Duodenal mucosa (tissue), 2 donors: ENCODE measurements around the gene LPP.

Source experiments
- H3K27ac ChIP-seq: one replicate; pipeline ENCODE4 v1.7.0; 2013; ENCODE audit warnings: low read depth, low read length
- H3K27me3 ChIP-seq, 2 donors: one replicate each; pipeline ENCODE4 v1.7.0; 2013; ENCODE audit warnings: low read length in 2 of 2, control low read depth in 1 of 2; ENCODE audit not compliant: insufficient read depth in 2 of 2, control insufficient read depth in 1 of 2
- H3K36me3 ChIP-seq, 2 donors: one replicate each; pipeline ENCODE4 v1.7.0; 2013; ENCODE audit warnings: low read length in 2 of 2, control low read depth in 1 of 2; ENCODE audit not compliant: insufficient read depth in 2 of 2, control insufficient read depth in 1 of 2
- H3K4me1 ChIP-seq, 2 donors: one replicate each; pipeline ENCODE4 v1.7.0; 2013; ENCODE audit warnings: low read length in 2 of 2, control low read depth in 1 of 2; ENCODE audit not compliant: insufficient read depth in 2 of 2, control insufficient read depth in 1 of 2
- H3K4me3 ChIP-seq, 2 donors: one replicate each; pipeline ENCODE4 v1.7.0; 2013; ENCODE audit warnings: low read length in 2 of 2, low read depth in 1 of 2
- H3K9ac ChIP-seq, 2 donors: one replicate each; pipeline ENCODE4 v1.7.0; 2013; ENCODE audit warnings: low read length in 2 of 2, low read depth in 1 of 2
- H3K9me3 ChIP-seq, 2 donors: one replicate each; pipeline ENCODE4 v1.7.0; 2013; ENCODE audit warnings: low read length in 2 of 2, control low read depth in 1 of 2; ENCODE audit not compliant: control insufficient read depth in 1 of 2

LPP gene

GRCh38 chr3:188358787-188359493 is 205.0 kb downstream of the LPP start:
- Histone ChIP-seq H3K27ac (no peak overlapping the region), H3K4me1 (peaks cover 4% of the 10 kb centered on the region in 2 donors), H3K27me3 (no peaks in the 10 kb centered on the region), H3K9ac (no peak overlapping the region), H3K9me3 (no peaks in the 10 kb centered on the region), H3K36me3 (no peaks in the 10 kb centered on the region), H3K4me3 (peak overlapping the region in 1 of 2 donors; percentile 22)

- no peak overlapping the region for H3K4me3 ChIP-seq
- H3K27ac ChIP-seq, result no peak overlapping the region
- H3K27me3 ChIP-seq, result no peaks in the 10 kb centered on the region
- no peaks in the 10 kb centered on the region for H3K36me3 ChIP-seq
- H3K4me1 ChIP-seq, result peaks cover 4% of the 10 kb centered on the region in 2 donors
- H3K9ac ChIP-seq, result no peak overlapping the region
- H3K9me3 ChIP-seq, result no peaks in the 10 kb centered on the region
Observed at GRCh38 chr3:188360364-188360881, 206.5 kb downstream of the LPP start.

- no peak overlapping the region for H3K27ac ChIP-seq
Observed at GRCh38 chr3:188361888-188362287, 207.9 kb downstream of the LPP start.

GRCh38 chr3:188362405-188362831 is 208.5 kb downstream of the LPP start:
- Histone ChIP-seq H3K9me3 (no peaks in the 10 kb centered on the region), H3K27ac (no peak overlapping the region)

More at GRCh38 chr3:188361888-188362287, 207.9 kb downstream of the LPP start:
- Histone ChIP-seq H3K4me1 (peaks cover 4% of the 10 kb centered on the region in 2 donors), H3K4me3 (no peak overlapping the region), H3K36me3 (no peaks in the 10 kb centered on the region), H3K9ac (no peak overlapping the region), H3K9me3 (no peaks in the 10 kb centered on the region), H3K27me3 (no peaks in the 10 kb centered on the region)

GRCh38 chr3:188365184-188365583 is 211.2 kb downstream of the LPP start:
- H3K4me3 ChIP-seq, result no peak overlapping the region
- no peaks in the 10 kb centered on the region for H3K36me3 ChIP-seq
- H3K27ac ChIP-seq, result no peak overlapping the region
- H3K9me3 ChIP-seq, result no peaks in the 10 kb centered on the region
- no peaks in the 10 kb centered on the region for H3K27me3 ChIP-seq
- no peak overlapping the region for H3K9ac ChIP-seq
- H3K4me1 ChIP-seq, result peaks cover 0 to 4% of the 10 kb centered on the region in 2 donors

More at GRCh38 chr3:188362405-188362831, 208.5 kb downstream of the LPP start:
- H3K36me3 ChIP-seq, result no peaks in the 10 kb centered on the region
- H3K27me3 ChIP-seq, result no peaks in the 10 kb centered on the region
- no peak overlapping the region for H3K4me3 ChIP-seq
- peaks cover 4% of the 10 kb centered on the region in 2 donors for H3K4me1 ChIP-seq
- H3K9ac ChIP-seq, result no peak overlapping the region

- H3K9ac ChIP-seq, result no peak overlapping the region
- no peaks in the 10 kb centered on the region for H3K36me3 ChIP-seq
- no peak overlapping the region for H3K27ac ChIP-seq
- H3K4me1 ChIP-seq, result peaks cover 0 to 4% of the 10 kb centered on the region in 2 donors
- H3K27me3 ChIP-seq, result no peaks in the 10 kb centered on the region
- H3K4me3 ChIP-seq, result no peak overlapping the region
- H3K9me3 ChIP-seq, result no peaks in the 10 kb centered on the region
Observed at GRCh38 chr3:188365988-188366698, 212.2 kb downstream of the LPP start.

- no peaks in the 10 kb centered on the region for H3K9me3 ChIP-seq
- no peaks in the 10 kb centered on the region for H3K27me3 ChIP-seq
- no peak overlapping the region for H3K4me3 ChIP-seq
- H3K4me1 ChIP-seq, result no peaks in the 10 kb centered on the region
- H3K27ac ChIP-seq, result no peak overlapping the region
- no peak overlapping the region for H3K9ac ChIP-seq
- H3K36me3 ChIP-seq, result no peaks in the 10 kb centered on the region
Observed at GRCh38 chr3:188367678-188368077, 213.7 kb downstream of the LPP start.

- Histone ChIP-seq H3K4me3 (no peak overlapping the region), H3K27ac (no peak overlapping the region)
Observed at GRCh38 chr3:188369526-188369925, 215.6 kb downstream of the LPP start.

GRCh38 chr3:188370081-188370830 is 216.3 kb downstream of the LPP start:
- no peaks in the 10 kb centered on the region for H3K36me3 ChIP-seq
- H3K4me3 ChIP-seq, result no peak overlapping the region
- no peak overlapping the region for H3K9ac ChIP-seq
- no peak overlapping the region for H3K27ac ChIP-seq
- no peaks in the 10 kb centered on the region for H3K4me1 ChIP-seq
- no peaks in the 10 kb centered on the region for H3K27me3 ChIP-seq
- H3K9me3 ChIP-seq, result no peaks in the 10 kb centered on the region

More at GRCh38 chr3:188369526-188369925, 215.6 kb downstream of the LPP start:
- no peaks in the 10 kb centered on the region for H3K4me1 ChIP-seq
- H3K36me3 ChIP-seq, result no peaks in the 10 kb centered on the region
- no peaks in the 10 kb centered on the region for H3K9me3 ChIP-seq
- H3K27me3 ChIP-seq, result no peaks in the 10 kb centered on the region
- H3K9ac ChIP-seq, result no peak overlapping the region

- H3K4me1 ChIP-seq, result peaks cover 0 to 19% of the 10 kb centered on the region in 2 donors
- no peak overlapping the region for H3K9ac ChIP-seq
Observed at GRCh38 chr3:188378786-188379185, 224.8 kb downstream of the LPP start.

More at GRCh38 chr3:188378786-188379185, 224.8 kb downstream of the LPP start:
- H3K27me3 ChIP-seq, result no peaks in the 10 kb centered on the region
- no peak overlapping the region for H3K4me3 ChIP-seq
- H3K27ac ChIP-seq, result no peak overlapping the region
- H3K36me3 ChIP-seq, result no peaks in the 10 kb centered on the region
- H3K9me3 ChIP-seq, result no peaks in the 10 kb centered on the region
